GM12878 (cell line): ENCODE results near the gene NDUFB7. TPM values are rescaled to one million over a fixed set of nuclear protein-coding genes. Genes with fewer than 3 reads are reported as not detected.

Experiments used
- ATAC-seq: fragments of 200-7000 bp; cut with Tn5 transposase; 3 replicates; pipeline ENCODE4 v1.9.1; 2020; ENCODE audit warnings: mild to moderate bottlenecking, moderate library complexity
- BruUV-seq: library from RNA; stranded (reverse); fragments of 400-500 nt; replicated peaks from 2 replicates; lab custom pipeline; 2021; lab: Mats Ljungman, UMichigan
- CTCF ChIA-PET: fragments of 300-600 bp; sonication (Branson Sonifier 250); formaldehyde crosslinking; extraction: SDS; loops from one replicate; lab custom pipeline; 2021; ENCODE audit warnings: inconsistent platforms; lab: Yijun Ruan, JAX
- POLR2A ChIA-PET: fragments of 350-600 bp; formaldehyde crosslinking; extraction: SDS; loops from one replicate; lab custom pipeline; 2021; ENCODE audit warnings: inconsistent platforms; lab: Charles Lee
- RAD21 ChIA-PET: fragments of 300-600 bp; sonication (Branson Sonifier 250); formaldehyde crosslinking; loops from one replicate; lab custom pipeline; 2023; ENCODE audit warnings: antibody characterized with exemption; ENCODE audit not compliant: unreplicated experiment; lab: Charles Lee
- SMC1A ChIA-PET: fragments of 300-600 bp; sonication (Branson Sonifier 250); formaldehyde crosslinking; loops from one replicate; lab custom pipeline; 2023; ENCODE audit not compliant: unreplicated experiment, uncharacterized antibody; lab: Charles Lee
- DNase-seq: peaks from one replicate; pipeline ENCODE4 v3.0.0-alpha.2; 2011; ENCODE audit warnings: low read depth, low spot score
- FAIRE-seq: peaks from 3 replicates; lab custom pipeline; 2011; peaks lifted over from hg19 to GRCh38; lab: Jason Lieb, UNC
- H2AFZ ChIP-seq: 2 replicates; pipeline ENCODE4 v1.6.0; 2011; ENCODE audit warnings: low read depth, low read length, control low read depth; ENCODE audit not compliant: control insufficient read depth
- H3K27ac ChIP-seq: 2 replicates; pipeline ENCODE4 v1.5.1; 2011; ENCODE audit warnings: control low read depth; ENCODE audit not compliant: control insufficient read depth, insufficient read depth
- H3K27me3 ChIP-seq, 2 experiments: replicated peaks in 1 of 2; 2 replicates each; pipeline versions ENCODE4 v1.6.0 to v1.6.1; 2011; ENCODE audit warnings: low read length in 1 of 2; ENCODE audit not compliant: control insufficient read depth in 2 of 2, insufficient read depth in 2 of 2
- H3K36me3 ChIP-seq, 2 experiments: 2 replicates each; pipeline ENCODE4 v1.5.1; 2011; ENCODE audit warnings: low read length in 1 of 2; ENCODE audit not compliant: control insufficient read depth in 2 of 2, insufficient read depth in 2 of 2
- H3K4me1 ChIP-seq: 2 replicates; pipeline ENCODE4 v1.6.1; 2011; ENCODE audit warnings: mild to moderate bottlenecking, low read length, moderate library complexity, mixed read lengths; ENCODE audit not compliant: control insufficient read depth, insufficient read depth
- H3K4me2 ChIP-seq: 2 replicates; pipeline ENCODE4 v1.6.0; 2011; ENCODE audit warnings: control low read depth; ENCODE audit not compliant: control insufficient read depth, insufficient read depth
- H3K4me3 ChIP-seq: fragments of 200-600 bp; sonication (generic); 2 replicates; pipeline ENCODE4 v1.5.1; 2016
- H3K79me2 ChIP-seq: 2 replicates; pipeline ENCODE4 v1.6.0; 2011; ENCODE audit warnings: low read length; ENCODE audit not compliant: control insufficient read depth, insufficient read depth
- H3K9ac ChIP-seq: 2 replicates; pipeline ENCODE4 v1.8.0; 2011; ENCODE audit warnings: low read length, control low read depth, mixed read lengths; ENCODE audit not compliant: control insufficient read depth, insufficient read depth
- H3K9me3 ChIP-seq: replicated peaks from 3 replicates; pipeline ENCODE4 v1.5.1; 2011; ENCODE audit warnings: mild to moderate bottlenecking, low read length; ENCODE audit not compliant: control insufficient read depth, insufficient read depth
- H4K20me1 ChIP-seq: 2 replicates; pipeline ENCODE4 v1.6.0; 2011; ENCODE audit not compliant: control insufficient read depth, insufficient read depth
- ATF7 ChIP-seq: fragments of 450-650 bp; IDR thresholded peaks from 2 replicates; pipeline ENCODE4 v1.6.1; 2016; ENCODE audit warnings: low read depth, mild to moderate bottlenecking
- CBX3 ChIP-seq: fragments of 200-600 bp; sonication (generic); IDR thresholded peaks from 2 replicates; pipeline ENCODE4 v1.6.1; 2016; ENCODE audit warnings: low read depth, borderline replicate concordance
- CREB1 ChIP-seq: IDR thresholded peaks from 2 replicates; pipeline ENCODE4 v1.6.1; 2012; ENCODE audit warnings: low read depth, mild to moderate bottlenecking, inconsistent platforms
- CREM ChIP-seq: IDR thresholded peaks from 2 replicates; pipeline ENCODE4 v1.6.1; 2014; ENCODE audit warnings: antibody characterized with exemption, low read depth
- EGR1 ChIP-seq, 2 experiments: IDR thresholded peaks; 1 replicate in 1 of 2; 2 replicates in 1 of 2; pipeline ENCODE4 v1.6.1; 2011 to 2012; ENCODE audit warnings: low read depth in 2 of 2, low read length in 2 of 2, borderline replicate concordance in 1 of 2, mild to moderate bottlenecking in 1 of 2, moderate library complexity in 1 of 2
- IKZF1 ChIP-seq: fragments of 450-650 bp; conservative IDR thresholded peaks from 2 replicates; pipeline ENCODE4 v1.6.1; 2017; ENCODE audit warnings: antibody characterized with exemption, mild to moderate bottlenecking
- NFIC ChIP-seq: IDR thresholded peaks from 2 replicates; pipeline ENCODE4 v1.6.1; 2012; ENCODE audit warnings: low read depth, mild to moderate bottlenecking, inconsistent platforms, low read length, moderate library complexity
- RUNX3 ChIP-seq: IDR thresholded peaks from 2 replicates; pipeline ENCODE4 v1.6.1; 2012; ENCODE audit warnings: low read length, inconsistent platforms
- WGBS: methylation state at CpG from one replicate; pipeline ENCODE4 v1.1.6; 2016; ENCODE audit warnings: low lambda C conversion rate; ENCODE audit not compliant: insufficient replicate concordance, insufficient coverage; ENCODE audit errors: missing lambda C conversion rate; 5-methylcytosine and 5-hydroxymethylcytosine counted together
- in situ Hi-C: fragments of 300-500 bp; cut with MboI; formaldehyde crosslinking; loops from 9 replicates; pipeline ENCODE4 v1.14.3; 2018; ENCODE audit warnings: mixed read lengths
- intact Hi-C: fragments of 100-400 bp; cut with micrococcal nuclease; formaldehyde crosslinking; loops from one replicate; pipeline ENCODE4 v1.14.2; 2022; ENCODE audit not compliant: unreplicated experiment
- polyA plus RNA-seq, 11 experiments: library from polyadenylated mRNA; depleted of rRNA in 4 of 11; unstranded in 6 of 11; stranded (reverse) in 5 of 11; fragments of >200 nt; fragmentation: Nextera tagmentation in 4 of 11; fragmentation: Illumina TruSeq in 1 of 11; extraction: Ambion mirVana in 4 of 11; extraction: Trizol in 1 of 11; gene quantifications; 1 replicate in 1 of 11; 2 replicates in 10 of 11; pipeline versions ENCODE4 v1.2.1 to v1.2.3, GENCODE V29; 2011 to 2016; ENCODE audit warnings: inconsistent platforms in 2 of 11, missing spikeins in 2 of 11, low read depth in 1 of 11
- total RNA-seq, 4 experiments: library from RNA; depleted of rRNA in 3 of 4; stranded (reverse); fragments of >200 nt in 3 of 4; fragmentation: Illumina TruSeq in 1 of 4; extraction: Trizol in 1 of 4; gene quantifications; 2 replicates each; pipeline versions ENCODE4 v1.2.1 to v1.2.3, GENCODE V29; 2013 to 2021
- TF ChIP-seq, protein P1 (sequence below): IDR thresholded peaks from 2 replicates; pipeline ENCODE4 v1.6.1; 2012; ENCODE audit warnings: mild to moderate bottlenecking, low read depth, low read length
- TF ChIP-seq, protein P2 (sequence below): fragments of 450-650 bp; IDR thresholded peaks from 2 replicates; pipeline ENCODE4 v1.6.1; 2016; ENCODE audit warnings: mild to moderate bottlenecking

Gene NDUFB7
- total and polyA plus RNA-seq, 10 of the 15 experiments (the other 5 are each of a cell fraction or from before 2014, with no cell fraction given) = 14.6 to 480 (median 182) TPM

DNA sequence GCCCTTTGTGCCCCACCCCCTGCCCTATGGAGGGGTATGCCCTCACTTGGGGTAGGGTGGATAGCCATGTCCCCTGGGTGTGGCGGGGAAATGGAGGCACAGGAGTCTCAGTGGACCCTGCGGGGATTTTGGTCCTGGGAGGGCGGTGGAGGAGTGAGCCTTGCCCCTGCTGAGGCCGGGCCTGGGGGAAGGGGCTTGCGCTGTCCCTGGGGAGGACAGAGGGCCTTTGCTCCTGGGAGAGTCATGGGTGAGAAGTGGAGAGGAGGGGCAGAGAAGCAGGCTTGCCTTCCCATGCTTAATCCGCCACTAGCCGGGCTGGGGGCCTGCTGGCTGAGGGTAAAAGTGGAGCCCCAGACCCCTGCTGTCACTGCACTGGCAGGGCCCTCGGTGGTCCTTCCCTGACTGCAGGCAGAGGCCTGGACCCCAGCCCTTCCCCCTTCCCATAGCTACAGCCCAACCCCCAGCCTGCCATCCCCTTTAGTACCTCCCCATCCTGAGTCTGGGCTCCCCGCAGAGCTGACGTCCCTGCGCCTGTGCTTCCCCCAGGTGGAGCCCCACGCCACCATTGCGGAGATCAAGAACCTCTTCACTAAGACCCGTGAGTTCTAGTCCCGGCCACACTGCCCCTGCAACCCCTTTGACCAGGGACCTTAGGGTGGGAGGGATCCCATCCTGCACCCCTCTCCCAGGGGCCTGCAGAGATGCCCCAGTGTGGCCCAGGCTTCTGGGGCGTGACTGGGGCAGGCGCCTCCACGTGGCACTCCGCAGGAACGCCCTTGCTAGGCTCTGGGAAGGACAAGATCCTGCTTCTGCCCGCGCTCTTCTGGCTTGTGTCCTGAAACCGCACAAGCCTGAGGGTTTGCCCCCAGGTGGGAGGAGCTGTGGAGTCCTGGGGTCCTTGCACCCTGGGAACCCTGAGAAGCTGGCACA is 8.9 kb downstream of the NDUFB7 start (continued):
- TF ChIP-seq, protein P1, sequence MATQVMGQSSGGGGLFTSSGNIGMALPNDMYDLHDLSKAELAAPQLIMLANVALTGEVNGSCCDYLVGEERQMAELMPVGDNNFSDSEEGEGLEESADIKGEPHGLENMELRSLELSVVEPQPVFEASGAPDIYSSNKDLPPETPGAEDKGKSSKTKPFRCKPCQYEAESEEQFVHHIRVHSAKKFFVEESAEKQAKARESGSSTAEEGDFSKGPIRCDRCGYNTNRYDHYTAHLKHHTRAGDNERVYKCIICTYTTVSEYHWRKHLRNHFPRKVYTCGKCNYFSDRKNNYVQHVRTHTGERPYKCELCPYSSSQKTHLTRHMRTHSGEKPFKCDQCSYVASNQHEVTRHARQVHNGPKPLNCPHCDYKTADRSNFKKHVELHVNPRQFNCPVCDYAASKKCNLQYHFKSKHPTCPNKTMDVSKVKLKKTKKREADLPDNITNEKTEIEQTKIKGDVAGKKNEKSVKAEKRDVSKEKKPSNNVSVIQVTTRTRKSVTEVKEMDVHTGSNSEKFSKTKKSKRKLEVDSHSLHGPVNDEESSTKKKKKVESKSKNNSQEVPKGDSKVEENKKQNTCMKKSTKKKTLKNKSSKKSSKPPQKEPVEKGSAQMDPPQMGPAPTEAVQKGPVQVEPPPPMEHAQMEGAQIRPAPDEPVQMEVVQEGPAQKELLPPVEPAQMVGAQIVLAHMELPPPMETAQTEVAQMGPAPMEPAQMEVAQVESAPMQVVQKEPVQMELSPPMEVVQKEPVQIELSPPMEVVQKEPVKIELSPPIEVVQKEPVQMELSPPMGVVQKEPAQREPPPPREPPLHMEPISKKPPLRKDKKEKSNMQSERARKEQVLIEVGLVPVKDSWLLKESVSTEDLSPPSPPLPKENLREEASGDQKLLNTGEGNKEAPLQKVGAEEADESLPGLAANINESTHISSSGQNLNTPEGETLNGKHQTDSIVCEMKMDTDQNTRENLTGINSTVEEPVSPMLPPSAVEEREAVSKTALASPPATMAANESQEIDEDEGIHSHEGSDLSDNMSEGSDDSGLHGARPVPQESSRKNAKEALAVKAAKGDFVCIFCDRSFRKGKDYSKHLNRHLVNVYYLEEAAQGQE = no peak

DNA sequence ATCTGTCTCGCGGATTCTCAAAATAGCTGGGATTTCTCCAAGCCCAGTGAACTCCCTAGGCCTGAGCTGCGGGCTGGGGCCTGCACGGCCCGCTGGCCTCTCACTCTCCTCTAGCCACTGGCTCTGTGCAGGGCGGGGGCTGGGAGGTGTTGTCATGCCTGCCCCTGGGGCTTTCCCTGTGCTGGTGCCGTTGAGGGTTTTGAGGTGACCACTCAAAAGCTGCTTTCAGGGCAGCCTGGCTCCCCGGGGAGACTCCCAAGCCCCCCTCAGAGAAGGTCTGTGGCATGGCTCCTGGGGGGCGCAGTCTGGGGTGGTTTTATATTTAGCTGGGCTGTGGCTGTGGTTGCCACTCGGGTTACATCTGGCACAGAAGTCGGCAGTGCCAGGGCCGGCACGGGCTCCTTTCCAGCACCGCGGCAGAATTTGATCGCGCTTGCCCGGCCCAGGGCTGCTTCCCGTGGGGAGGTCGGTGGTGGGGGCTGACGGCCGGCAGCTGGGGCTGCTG is 10.0 kb downstream of the NDUFB7 start:
- no TSS peak for BruUV-seq
- H3K9ac ChIP-seq = no peak overlapping the region
- SMC1A ChIA-PET = interaction anchor here (0.9 kb wide), 1 partner anchor 11 kb away, joined by 3 read pairs; no protein-coding TSS in a partner anchor
- intact Hi-C loops = no loop called here
- 0 out of 3 replicates have a peak, but pooled peaks of 1 of the 2 experiments have one; percentile 16 for TF ChIP-seq EGR1 (IDR thresholded peaks at IDR 0.05; ENCODE audit: borderline replicate concordance in 1 of 2, low read depth in 2 of 2, low read length in 2 of 2)
- no peak for TF ChIP-seq NFIC
- peak; percentile 64; the same call in 1 of the 2 replicates for TF ChIP-seq CREM
- TF ChIP-seq CREB1 = peak; percentile 44; the same call in 1 of the 2 replicates
- peak; percentile 73 for TF ChIP-seq ATF7
- TF ChIP-seq, protein P2, sequence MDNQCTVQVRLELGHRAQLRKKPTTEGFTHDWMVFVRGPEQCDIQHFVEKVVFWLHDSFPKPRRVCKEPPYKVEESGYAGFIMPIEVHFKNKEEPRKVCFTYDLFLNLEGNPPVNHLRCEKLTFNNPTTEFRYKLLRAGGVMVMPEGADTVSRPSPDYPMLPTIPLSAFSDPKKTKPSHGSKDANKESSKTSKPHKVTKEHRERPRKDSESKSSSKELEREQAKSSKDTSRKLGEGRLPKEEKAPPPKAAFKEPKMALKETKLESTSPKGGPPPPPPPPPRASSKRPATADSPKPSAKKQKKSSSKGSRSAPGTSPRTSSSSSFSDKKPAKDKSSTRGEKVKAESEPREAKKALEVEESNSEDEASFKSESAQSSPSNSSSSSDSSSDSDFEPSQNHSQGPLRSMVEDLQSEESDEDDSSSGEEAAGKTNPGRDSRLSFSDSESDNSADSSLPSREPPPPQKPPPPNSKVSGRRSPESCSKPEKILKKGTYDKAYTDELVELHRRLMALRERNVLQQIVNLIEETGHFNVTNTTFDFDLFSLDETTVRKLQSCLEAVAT = 0 out of 2 replicates have a peak, but pooled peaks have one; percentile 54
- peak; percentile 55 for TF ChIP-seq IKZF1
- TF ChIP-seq CBX3 = no peak
- TF ChIP-seq RUNX3 = peak; percentile 36; the same call in 1 of the 2 replicates
- H2AFZ ChIP-seq = no peak overlapping the region
- no peak for DNase-seq
- POLR2A ChIA-PET = interaction anchor here (0.5 to 1.0 kb wide), 2 partner anchors 9 to 1572 kb away, joined by 4 to 11 read pairs; no protein-coding TSS in a partner anchor
- no peaks in the 10 kb centered on the region for H3K27me3 ChIP-seq
- H3K4me3 ChIP-seq = no peak overlapping the region
- no peak for FAIRE-seq
- 8% methylated on average over 22 of the region's 22 CpGs for WGBS
- CTCF ChIA-PET = interaction anchor here (0.5 to 2.5 kb wide), 4 partner anchors 10 to 30 kb away, joined by 3 to 7 read pairs (median 6); partner anchors contain the start of gene NDUFB7
- in situ Hi-C loops = no loop called here
- H3K4me2 ChIP-seq = no peak overlapping the region
- no peaks in the 10 kb centered on the region; the same call in 1 of the 2 replicates for H3K79me2 ChIP-seq
- H3K36me3 ChIP-seq = peaks cover 0 to 11% of the 10 kb centered on the region in 2 experiments; a peak in 3 of 4 replicates
- H3K27ac ChIP-seq = no peak overlapping the region; the same call in 1 of the 2 replicates
- no peaks in the 10 kb centered on the region for H3K9me3 ChIP-seq
- RAD21 ChIA-PET = interaction anchor here (1.3 kb wide), 1 partner anchor 125 kb away, joined by 5 read pairs; no protein-coding TSS in a partner anchor
- peak; percentile 79 for ATAC-seq
- H4K20me1 ChIP-seq = no peaks in the 10 kb centered on the region
- H3K4me1 ChIP-seq = peaks cover 7% of the 10 kb centered on the region
